SIG-M5 treated with dmso at 0.1 percent for 504 hours (cell line): Measurements from ENCODE around the gene KMO.
A peak's percentile ranks its signal among the peaks of the same experiment; 100 is the strongest.

Experiments
- DNase-seq: peaks from one replicate; lab custom pipeline; 2025; ENCODE audit not compliant: unreplicated experiment; lab: John Stamatoyannopoulos, UW

The KMO gene

DNA sequence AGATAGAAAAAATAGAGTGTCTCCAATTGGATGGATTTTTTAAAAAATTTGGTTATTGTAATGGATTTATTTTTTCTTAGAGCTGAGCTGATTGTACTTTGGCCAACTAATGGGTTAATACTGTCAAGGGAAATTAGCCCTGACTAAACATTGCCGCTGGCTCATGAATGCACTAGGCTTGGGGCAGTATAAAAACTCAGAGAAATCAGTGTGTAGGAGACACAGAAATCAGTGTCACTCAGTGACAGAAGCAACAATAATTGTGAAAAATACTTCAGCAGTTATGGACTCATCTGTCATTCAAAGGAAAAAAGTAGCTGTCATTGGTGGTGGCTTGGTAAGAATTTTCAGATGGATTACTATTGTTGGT, at the start of gene KMO:
TSS of gene KMO (plus strand) at position 217 of the 370 bp plus-strand sequence. CDS start at position 284, 67 bp downstream.
- DNase-seq: no peak

DNA sequence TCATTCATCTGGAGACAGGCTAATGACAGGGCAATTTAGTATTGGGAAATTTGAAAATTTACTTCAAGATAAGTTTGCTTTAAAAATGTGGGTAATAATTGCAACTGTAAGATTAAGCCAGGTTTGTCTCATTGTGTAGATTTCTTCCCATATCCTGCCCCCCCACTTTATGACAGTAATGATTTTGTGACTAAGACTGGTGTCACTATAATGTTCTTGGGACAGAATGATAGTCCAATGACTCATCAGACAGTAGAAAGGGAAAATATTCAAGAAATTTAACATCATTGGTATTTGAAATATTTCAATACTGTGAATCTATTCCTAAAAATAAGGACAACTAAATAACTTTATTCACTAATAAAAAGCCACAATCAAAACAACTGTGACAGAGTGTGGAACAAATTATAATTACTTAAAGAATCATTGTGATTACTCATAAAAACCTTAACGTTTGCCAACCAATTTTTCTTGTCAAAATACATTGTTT, 49.4 kb upstream of the KMO start:
- DNase-seq: no peak

DNA sequence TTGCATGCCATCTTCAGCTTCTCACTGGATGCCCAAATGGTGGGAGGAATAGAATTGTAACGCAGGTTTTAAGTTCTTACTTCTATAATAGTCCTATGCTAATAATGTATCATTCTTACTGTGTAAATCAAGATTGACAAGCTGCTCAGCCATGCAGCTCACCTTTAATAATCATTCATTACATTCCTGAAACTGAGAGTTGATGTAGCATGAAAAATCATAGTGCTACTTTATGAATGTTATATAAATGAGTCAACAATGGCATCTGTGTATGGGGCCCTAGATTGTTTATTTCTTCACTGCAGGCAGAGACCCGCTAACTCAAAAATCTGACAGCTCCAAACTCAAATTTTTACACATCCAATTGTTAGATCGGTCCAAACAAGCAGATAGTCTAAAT, 47.0 kb upstream of the KMO start:
- no peak for DNase-seq

DNA sequence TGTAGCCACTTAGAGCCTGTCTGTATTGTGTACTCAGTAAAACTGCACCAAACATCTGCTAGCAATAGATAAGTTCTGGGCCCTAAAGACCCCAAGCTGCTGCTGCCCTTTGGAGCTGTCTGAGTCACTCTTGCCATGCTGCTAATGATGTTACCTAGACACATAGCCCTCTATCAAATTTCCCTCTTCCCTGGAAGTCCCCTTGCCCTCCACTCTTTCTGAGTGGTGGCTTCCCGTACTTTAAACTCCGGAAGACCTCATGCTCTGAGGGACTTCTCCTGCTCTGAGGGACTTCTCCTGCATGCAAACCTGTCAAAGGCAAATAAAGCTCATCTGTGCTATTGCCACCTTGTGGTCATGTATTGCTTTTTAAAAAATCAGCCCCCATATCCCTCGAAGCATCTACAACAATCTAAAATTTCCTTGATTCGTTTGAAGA, 46.6 kb upstream of the KMO start:
- DNase-seq: peak; percentile 29

DNA sequence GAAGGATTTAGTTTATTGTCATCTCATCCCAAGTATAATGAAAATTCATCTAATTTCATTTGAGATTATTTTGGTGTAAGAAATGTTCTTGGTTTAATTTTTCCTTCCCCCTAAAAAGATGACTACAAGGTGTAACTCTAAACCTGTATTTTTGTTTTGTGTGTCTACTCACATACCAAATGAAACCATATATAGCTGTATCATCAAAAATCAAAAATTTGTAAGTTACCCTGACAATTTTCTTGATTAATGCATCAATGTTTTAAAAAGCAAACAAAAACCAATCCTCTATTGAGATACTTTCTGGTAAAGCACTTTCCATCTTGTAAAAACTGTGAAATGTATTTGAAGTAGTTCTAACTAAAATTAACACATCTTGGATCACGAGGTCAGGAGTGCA, 43.4 kb upstream of the KMO start:
- DNase-seq: no peak

DNA sequence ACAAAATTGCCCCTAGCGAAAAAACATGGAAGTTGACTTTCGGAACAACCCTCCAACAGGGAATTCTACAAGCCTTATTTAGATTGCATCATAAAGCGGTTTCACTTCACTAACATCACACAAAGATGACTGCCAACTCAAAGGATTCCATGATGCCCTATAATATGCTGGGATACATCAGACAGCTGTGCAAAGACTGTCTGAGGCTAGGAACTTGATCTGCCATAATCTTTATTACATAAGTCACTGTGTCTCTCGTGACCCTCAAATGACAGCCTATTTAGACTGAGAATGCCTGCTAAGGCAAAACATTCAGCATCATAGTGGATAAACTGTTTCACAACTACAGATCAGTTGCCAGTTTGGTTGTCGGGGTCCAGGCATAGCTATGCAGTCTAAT, 36.4 kb upstream of the KMO start:
- DNase-seq: no peak

DNA sequence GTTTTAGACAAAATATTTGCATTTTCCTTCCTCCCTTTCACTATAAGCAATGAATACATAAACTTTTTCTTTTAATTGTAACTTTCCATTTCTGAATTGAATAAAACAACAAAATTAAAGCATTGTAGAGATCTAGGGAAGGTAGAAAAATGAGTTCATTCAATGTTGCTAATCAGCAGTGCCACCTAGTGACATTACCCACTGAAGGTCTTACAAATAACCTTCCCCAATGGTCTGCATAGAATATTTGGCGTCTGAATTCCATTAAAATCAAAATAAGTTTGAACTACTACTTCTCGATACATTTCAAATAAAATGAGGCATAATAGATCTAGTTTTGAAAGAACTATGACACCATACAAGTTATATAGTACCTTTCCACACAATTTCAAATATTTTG, 32.3 kb upstream of the KMO start:
- DNase-seq: peak; percentile 24

DNA sequence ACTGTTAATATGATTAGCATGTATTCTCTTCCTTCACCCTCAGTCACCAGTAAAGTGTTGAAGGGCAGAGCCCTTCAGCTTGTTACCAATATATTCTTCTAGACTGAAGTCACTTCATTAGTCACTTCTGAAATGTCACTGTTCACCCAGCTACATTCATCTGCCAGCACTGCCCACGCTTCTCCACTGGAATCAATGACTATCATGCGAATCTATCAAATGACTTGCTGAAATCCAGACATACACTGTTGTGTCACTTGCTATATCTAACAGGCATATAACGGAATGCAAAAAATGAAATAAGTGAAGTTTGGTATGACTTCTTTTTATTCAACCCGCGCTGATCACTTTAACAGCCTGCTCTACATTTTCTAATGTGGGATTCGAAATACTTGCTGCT, 28.7 kb upstream of the KMO start:
- DNase-seq: no peak

DNA sequence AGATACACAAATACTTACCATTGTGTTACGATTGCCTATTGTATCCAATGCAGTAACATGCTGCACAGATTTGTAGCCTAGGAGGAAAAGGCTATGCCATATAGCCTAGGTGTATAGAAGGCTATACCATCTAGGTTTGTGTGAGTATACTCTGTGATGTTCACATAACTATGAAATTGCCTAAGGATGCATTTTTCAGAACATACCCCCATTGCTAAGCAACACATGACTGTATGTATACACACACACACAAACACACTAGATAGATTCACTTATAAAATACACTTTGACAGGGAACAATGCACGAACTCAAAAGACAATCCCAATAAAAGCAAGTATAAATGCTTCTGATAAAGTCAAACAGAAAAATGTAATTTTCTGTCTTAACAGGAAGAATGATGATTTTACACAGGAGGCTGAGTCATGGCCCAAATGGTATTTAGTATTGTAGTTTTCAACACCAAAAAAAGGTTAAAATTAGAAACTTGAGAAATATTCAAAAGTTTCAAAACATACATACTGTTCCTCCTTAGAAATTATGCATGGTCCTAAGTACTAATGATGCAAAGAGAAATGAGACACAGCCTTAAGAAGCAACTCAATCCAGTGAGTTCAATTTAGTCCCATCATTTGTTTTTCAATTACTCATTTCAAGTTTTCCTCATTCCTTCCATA, 24.9 kb upstream of the KMO start:
- peak; percentile 80 for DNase-seq

DNA sequence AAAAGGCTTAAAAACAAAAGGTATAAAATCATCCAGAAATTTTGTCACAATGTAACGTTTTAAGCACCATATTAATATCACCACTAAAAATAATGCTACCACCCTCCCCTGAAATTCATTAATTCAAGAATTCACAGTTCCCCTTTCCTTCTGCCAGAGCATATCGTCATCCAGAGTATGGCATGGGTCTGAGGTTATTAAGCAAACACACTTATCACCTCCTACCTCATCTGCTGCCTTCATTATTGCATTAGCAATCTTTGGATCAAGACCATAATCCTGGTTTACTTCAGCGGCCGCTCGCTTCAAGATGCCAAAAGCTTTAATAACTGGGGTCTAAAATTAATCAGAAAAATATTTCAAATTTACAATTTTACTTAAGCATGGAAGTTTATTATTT, 18.8 kb upstream of the KMO start:
- DNase-seq: peak; percentile 25

DNA sequence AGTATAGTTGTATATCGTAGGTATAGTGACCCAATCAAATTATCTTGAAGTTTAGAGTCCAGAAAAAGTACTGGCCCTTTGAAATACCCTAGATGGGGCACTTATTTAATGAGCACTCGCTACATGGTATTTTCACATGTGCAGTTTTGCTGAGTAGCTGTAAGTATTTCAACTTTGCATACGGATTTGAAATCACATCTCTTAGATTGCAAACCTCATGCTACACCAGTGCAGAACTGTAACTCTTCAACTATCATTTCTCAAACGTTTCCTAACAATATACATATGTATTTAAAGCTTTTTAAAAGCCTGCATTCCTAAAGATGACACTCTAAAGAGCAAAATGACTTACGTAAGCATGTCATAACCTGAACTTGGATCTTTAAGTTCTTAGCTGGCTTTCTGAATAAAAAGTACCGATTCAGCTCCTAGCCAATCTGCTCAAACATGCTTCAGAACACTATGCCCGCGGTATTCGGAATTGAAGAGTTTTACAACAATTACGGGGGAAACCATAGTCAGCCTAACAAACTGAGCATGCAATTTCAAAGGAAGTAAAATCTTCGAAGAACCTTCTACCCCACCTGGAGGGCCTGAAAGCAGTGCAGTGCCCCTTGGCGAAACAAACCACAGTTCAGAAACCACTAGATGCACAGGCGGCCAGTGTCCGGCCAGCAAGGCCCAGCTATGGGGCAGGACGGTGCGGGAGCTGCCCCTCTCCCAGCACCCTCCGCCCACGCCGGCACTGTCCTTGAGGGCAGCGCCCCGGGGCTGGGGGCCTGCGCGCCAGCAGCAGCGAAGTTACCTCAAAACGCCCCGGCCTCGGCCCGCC, 13.5 kb upstream of the KMO start:
- peak; percentile 39 for DNase-seq

DNA sequence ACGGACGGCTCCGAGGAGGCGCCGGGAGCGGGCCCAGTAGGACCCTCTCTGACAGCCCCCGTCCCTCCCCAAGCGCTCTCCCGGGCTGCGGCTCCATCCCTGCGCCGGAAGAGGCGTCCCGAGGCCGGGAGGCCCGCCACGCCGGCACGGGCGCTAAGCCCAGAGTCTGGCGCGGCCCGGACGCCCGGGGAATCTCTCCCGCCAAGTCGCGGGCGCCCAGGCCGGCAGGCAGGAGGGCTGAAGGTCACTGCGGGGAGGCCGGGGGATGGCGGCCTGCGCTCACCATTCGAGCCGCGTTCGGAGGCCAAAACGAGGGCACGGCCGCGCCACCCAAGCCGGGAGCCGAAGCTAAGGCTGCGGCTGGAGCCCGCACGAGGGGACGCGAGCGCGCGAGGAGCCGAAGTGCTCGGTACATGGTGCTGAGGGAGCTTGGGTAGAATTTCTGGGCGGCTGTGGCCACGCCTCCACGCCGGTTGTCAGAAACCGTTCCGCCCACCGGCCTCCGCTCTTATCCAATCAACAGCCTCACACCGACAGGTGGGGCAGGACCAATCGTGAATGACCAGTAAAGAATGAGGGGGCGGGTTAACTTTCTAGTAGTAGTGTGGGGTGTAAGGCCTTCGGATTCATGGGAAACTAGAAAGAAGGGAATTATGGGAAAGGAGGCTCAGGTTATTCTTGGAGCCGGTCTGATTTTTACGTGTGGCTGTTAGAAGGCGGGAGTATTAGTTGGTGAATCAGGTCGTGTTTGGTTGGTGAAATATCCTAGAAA, 12.7 kb upstream of the KMO start, which contains the start of gene FH:
TSS of gene FH (minus strand) at position 448 of the 772 bp plus-strand sequence. CDS start at position 415, 33 bp downstream.
- peak; percentile 100 for DNase-seq

DNA sequence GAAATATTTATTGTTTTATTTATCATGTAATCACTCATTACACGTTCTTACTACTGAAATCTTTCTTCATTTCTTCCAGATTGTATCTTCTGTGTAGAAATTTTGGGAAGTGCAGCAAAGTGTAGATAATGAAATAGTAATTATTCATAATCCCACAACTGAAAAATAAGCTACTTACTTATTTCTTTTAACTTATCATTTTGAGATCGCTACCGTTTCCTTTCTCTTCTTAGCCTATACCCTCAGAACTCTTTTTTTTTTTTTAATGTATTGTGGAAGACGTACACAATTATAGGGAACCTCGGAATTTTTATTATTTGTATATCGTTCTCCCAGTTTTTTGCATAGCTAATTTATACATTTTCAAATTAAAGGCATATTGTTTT, 12.1 kb upstream of the KMO start:
- DNase-seq: no peak

DNA sequence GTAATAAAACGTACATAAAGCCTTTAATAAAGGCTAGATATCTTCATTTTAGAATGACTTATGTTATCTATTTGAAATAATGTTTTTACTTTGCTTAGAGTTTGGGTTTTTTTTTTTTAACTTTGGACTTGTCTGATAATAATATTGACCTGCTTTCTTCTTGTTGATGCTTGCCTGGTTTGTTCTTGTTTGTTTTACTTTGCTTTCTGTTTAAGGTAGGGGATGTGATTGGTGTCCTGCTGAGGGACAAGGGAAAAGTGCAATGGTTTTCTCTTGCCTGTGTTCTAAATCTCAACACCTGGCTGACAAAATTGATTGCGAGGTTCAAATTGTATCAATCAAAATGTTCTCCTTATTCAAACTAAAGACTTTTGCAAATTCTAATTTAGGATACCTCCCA, 10.5 kb upstream of the KMO start:
- DNase-seq: no peak

DNA sequence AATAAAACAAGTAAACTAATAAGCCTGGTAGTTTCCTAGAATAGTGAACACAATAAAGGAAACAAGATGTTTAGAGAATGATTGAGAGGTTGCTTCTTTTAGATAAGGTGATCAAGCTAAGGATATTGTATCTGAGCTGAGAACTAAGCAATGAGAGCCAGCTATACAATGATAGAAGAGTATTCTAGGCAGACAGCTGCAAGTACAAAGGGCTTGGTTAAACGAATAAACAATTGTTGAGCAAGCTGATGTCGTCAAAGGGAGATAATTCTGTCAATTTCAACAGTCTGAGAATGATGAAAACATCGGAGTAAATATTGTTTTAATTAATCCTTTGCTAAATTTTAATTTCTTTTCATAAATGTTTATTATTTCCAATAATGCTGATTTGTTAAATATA, 7.2 kb upstream of the KMO start:
- no peak for DNase-seq

DNA sequence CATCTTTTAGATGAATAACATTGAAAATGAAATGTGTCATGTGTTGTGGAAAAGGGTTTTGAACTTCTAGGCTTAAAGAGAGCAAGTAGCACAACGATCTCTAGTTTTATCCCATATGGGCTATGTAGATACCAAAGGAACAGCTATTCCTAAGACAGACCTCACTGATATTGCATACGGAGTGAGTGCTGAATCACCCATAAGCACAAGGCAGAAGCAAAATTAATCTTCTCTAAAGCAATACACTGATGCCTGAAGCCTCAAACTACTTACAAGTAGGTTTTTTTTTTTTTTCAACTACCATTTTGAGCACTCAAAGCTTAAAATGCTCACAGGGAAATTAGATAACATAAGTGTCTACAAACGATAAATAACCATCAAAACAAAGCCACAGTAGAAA, 5.0 kb upstream of the KMO start:
- DNase-seq: no peak

DNA sequence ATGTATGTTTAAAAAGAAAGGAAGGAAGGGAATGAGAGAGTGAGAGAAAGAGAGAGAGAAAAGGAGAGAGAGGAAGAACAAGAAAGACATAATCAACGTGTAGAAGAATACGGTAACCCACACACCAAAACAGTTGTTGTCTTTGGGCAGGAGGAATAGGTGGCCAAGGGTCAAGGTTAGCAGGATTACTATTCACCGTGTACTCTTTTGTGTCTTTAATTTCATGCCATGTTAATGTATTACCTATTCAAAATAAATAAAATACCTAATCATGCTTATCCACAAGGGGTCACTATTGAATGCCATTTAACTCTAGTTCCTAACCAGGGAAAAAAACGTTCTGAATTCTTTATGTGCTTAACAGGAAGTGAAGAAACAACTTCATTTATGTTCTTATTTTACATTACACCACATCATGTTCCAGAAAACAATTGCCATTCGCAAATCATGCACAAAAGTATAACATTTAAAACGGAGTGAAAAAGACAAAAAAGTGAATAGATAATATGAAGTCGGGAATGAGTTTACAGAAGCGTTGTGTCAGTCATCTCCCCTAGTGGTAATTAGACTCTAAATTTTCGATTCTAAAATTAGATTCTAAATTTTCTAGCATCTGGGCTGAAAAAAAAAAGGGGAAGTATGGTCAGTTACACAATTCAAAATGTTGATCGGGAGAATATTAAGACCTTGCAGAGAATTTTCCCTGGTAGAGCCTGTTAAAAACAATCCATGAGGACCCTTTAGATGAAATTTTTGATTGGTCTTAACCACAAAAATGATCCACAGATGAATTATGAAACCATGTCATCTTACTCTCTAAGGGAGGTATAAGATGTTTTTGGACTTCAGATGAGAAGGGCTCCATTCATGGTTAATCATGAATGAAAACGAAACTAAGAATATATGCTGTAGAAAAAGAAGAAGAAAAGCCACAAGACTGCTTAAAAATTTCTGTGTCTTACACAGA, 700 bp upstream of the KMO start:
- peak; percentile 99 for DNase-seq

DNA sequence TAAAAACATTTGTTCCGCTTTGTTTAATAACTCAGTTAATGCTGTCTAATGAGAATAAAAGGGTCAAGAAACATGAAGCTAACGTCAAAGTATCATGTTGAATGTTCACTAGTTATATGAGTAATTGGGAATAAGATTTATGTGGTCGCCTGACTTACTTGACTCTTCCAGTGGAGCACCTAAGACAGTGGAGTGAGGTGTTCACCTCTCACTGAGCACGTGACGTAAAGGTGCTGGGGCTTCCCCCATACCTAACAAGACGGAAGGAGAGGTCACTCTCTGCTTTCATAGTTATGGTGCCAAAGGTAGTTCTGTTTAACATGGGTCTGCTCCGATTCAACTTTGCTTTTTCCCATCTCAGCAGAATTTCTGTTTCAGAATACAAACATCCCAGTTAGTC, 686 bp downstream of the KMO start:
- no peak for DNase-seq

DNA sequence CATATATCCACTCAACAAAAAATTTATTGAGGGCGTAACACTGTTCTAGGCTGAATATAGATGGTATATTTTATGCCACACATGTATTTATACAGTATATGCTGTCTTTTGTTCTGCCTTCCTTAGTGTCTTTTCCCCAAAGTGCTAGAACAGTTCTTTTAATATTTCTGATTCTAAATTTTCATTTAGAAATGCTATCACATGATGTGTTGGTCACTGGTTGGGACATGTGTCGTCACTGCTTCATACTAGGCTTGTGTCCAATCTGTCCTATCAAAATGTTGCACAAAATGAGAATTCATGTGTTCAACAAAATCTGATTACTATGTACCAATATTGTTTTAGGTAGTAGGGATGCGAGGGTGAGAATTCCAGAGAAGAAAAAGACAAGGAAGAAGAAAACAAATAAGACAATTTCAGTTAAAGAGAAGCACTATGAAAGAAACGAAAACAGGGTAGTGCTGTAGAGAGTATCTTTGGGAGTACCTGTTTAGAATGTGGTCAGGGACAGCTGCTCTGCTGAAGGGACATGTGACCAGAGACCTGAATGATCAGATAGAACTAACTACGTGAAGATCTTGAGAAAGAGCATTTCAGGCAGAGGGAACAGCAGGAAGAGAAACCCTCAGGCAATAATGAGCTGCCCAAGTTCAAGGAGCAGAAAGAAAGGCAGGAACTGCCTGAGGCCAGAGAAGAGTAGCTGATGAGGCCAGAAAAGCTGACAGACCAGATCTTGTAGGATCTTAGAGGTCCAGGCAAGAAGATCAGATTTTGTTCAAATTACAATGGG, 1.3 kb downstream of the KMO start:
- DNase-seq: peak; percentile 36

DNA sequence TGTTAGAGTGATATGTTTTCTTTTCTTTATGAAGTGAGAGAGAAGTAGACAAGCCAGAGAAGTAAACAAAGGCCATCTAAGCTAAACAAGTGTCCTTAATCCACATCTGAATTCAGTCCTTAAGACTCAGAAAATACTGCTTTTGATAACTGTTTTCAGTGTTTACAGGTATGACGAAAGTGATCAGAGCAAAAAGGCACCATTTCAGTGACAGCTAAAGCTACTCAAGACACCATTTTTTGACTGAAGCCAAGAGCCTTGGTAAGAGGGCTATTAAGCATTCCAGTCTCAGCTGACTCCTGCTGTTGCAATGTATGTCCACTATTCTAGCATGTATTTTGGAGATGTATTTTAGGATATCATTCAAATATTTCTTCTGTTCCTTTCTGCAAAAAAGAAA, 4.1 kb downstream of the KMO start:
- DNase-seq: no peak
